ENCODE results near the gene TRIP6.
"Not testable (repeated sequence)": the region's sequence is repeated elsewhere in the genome, so short reads cannot be mapped to it uniquely, and the experiment has no call there.

The TRIP6 gene

DNA sequence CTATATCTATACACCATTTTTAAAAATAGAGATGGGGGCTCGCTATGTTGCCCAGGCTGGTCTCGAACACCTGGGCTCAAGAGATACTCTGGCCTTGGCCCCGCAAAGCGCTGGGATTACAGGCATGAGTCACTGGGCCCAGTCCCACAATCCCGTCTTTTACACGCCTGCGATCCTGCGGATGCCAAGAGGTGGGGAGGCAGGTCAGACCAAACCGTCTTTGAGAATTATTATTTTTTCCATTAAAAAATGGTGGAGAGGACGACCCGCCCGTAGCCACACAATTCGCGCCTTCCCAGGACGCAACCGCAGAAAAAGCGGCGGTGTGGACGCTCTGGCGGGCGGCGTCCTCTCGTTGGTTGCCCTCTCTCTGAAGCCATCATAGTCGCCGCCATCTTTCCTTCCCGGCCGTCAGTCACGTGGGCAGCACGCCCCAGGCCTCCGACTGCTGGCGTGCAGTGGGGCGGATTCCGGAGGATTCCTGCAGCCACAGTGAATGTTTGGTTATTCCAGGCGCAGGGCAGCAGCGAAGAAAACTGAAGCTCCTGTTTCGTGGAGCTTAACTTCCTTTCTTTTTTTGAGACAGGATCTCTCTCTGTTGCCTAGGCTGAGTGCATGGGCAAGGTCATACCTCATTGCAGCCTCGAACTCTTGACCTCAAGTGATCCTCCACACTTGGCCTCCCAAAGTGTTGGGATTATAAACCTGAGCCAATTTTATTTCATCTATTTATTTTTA is 29.9 kb upstream of the TRIP6 start:
- DNase-seq (ENCODE audit: low spot score) = no peak

DNA sequence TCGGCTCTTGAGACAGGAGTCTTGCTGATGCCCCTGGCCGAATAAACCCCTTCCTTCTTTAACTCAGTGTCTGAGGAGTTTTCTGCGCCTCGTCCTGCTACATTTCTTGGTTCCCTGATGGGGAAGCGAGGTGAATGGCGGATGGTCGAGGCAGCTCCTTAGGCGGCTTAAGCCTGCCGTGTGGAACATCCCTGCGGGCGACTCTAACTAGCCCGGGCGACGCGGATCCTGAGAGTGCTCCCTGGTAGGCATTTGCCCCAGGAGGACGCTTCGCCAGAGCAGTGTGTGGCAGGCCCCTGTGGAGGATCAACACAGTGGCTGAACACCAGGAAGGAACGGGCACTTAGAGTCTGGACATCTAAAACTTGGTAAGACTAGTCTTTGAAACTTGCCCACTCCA is 27.8 kb upstream of the TRIP6 start:
- DNase-seq (ENCODE audit: low spot score) = no peak

DNA sequence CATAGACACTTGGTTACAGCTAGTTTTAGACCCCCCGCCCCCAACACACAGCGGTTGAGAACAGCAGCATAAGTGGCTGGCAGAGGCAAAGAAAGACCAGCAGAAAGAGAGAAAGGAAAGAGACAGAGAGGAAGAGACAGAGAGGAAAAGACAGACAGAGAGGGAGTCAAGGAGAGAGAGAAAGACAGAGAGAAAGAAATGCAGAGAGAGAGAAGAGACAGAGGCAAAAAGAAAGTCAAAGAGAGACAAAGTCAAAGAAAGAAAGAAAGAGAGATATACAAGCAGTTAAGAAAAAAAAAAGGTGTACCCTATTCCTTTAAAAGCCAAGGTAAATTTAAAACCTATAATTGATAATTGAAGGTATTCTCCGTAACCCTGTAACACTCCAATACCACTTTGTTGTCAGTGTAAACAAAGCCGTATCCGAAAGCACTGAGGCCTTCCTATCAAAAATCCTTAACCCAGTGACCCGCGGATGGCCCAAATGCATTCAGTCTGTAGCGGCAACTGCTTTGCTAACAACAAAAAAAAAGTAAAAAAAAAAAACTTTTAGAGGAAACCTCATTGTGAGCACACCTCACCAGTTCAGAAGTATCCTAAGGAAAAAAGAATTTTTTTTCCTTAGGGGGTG is 26.6 kb upstream of the TRIP6 start:
- DNase-seq (ENCODE audit: low spot score) = no peak

DNA sequence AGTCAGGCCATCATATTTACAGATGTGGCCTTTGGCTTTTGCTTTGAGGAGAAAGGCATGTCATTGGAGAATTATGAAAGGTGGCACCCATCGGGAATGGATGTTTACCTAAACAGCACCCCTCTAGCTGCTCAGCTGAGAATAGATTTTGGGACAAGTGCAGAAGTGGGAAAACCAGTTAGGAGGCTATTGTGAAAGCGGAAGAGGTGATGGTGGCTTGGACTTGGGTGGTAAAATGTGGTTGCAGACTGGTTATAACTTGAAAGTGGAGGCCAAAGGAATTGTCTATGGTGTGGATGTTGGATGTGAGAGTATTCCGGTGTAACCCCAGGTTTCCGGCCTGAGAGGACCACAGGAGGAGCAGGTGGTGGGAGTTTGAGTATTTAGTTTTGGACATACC is 19.8 kb upstream of the TRIP6 start:
- no peak for DNase-seq (ENCODE audit: low spot score)

DNA sequence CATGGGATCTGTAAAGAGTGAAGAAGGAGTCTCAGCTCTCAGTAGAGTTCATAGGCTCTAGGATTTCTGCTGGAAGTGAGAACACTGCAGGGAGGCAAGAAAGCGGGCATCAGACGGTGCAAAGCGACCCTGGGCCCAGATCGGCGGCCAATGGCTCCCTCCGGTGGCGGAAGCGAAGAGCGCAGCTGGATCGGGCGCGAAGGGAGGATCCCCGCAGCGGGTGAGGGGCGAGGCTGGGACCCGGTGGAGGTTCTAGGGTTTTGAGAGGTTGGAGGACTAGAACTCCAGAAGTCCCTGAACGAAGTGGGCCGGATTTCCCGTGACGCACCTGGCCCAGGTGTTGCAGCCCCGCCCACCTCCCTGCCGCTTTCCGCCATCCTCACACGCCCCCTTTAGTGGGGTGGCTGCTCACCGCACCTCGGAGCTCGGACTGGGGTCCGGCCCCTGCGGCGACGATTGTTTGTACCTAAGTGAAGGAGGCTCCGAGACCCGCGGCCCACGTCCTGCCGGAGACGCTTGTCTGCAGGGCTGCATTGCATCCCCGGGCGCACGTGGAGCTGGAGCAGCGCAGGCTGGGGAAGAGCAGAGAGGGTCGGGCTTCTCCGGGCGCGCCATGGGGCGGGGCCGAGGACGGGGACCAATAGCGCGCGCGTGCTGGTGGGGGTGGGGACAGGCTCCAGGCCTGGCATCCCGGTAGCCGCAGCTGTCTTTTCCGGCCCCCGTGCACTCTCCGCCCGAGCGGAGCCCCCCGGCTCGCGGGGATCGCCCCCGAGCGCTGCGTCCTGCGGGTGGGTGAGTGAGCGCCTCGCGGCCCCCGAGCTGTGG is 14.9 kb upstream of the TRIP6 start, which contains the start of gene SLC12A9:
Gene SLC12A9 (plus strand): TSS at position 666 of the 825 bp plus-strand sequence. CDS start 1,485 bp downstream, outside the sequence.
- DNase-seq (ENCODE audit: low spot score) = peak; percentile 93

DNA sequence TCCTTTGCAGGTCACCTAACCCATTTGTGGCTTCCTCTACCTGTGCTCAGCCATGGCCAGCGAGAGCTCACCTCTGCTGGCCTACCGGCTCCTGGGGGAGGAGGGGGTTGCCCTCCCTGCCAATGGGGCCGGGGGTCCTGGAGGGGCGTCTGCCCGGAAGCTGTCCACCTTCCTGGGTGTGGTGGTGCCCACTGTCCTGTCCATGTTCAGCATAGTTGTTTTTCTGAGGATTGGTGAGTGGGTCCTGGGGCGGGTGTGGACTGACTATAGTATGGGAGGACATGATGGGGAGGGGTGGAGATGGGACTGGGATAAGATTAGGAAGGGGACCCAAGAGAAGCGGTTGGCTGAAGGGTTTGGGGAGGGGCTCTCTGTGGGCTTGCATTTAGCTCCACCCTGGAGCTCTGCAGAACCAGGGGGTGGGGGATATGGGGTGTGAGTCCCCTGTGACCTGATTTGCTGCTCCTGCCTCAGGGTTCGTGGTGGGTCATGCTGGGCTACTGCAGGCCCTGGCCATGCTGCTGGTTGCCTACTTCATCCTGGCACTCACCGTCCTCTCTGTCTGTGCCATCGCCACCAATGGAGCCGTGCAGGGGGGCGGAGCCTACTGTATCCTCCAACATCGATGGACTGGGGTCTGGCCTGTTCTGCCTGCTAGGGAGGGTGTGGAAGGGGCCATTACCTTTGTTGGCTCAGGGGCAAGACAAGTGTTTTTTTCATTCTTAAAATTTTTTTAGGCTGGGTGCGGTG is 12.9 kb upstream of the TRIP6 start:
- no peak for DNase-seq (ENCODE audit: low spot score)

DNA sequence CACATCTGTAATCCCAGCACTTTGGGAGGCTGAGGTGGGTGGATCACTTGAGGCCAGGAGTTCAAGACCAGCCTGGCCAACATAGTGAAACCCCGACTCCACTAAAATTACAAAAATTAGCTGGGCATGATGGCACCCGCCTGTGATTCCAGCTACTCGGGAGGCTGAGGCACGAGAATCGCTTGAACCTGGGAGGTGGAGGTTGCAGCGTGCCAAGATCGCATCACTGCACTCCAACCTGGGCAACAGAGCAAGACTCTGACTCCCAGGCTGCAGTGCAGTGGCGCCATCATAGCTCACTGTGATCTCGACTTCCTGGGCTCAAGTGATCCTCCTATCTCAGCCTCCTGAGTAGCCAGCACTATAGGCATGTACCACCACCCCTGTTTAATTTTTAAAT is 12.3 kb upstream of the TRIP6 start:
- not testable (repeated sequence) for DNase-seq (ENCODE audit: low spot score)

DNA sequence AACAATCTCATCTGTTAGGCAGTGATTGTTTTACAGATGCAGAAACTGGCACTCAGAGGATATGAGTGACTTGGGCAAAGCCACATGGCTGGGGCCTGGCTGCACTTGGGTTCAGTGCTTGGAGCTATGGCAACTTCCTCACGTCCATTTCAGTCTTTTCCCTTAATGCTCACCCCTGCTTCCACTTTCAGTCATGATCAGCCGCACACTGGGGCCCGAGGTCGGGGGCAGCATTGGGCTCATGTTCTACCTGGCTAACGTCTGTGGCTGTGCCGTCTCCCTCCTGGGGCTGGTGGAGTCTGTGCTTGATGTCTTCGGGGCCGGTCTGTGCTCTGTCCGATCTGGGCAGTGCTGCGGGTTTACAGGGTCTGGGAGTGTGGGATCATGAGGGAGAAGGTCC is 11.7 kb upstream of the TRIP6 start:
- DNase-seq (ENCODE audit: low spot score) = no peak

DNA sequence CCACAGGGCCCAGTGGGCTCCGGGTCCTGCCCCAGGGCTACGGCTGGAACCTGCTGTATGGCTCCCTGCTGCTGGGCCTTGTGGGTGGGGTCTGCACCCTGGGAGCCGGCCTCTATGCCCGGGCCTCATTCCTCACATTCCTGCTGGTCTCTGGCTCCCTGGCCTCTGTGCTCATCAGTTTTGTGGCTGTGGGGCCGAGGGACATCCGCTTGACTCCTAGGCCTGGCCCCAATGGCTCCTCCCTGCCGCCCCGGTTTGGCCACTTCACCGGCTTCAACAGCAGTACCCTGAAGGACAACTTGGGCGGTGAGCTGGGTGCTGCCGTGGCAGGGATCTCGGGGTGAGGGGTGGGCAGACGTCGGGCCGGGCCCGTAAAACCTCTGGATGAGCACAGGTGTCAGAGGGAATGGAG is 10.3 kb upstream of the TRIP6 start:
- no peak for DNase-seq (ENCODE audit: low spot score)

DNA sequence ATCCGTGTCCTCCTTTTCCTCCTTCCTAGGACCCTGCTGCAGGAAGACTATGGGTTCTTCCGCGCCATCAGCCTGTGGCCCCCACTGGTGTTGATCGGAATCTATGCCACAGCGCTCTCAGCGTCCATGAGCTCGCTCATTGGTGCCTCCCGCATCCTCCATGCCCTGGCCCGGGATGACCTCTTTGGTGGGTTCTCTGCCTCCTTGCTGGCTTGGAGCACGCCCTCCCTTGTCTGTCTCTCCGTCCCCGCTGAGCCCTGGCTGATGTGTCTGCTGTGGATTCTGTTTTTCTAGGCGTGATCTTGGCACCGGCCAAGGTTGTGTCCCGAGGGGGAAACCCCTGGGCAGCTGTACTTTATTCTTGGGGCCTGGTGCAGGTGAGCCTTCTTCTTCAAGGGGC is 7.3 kb upstream of the TRIP6 start:
- no peak for DNase-seq (ENCODE audit: low spot score)

DNA sequence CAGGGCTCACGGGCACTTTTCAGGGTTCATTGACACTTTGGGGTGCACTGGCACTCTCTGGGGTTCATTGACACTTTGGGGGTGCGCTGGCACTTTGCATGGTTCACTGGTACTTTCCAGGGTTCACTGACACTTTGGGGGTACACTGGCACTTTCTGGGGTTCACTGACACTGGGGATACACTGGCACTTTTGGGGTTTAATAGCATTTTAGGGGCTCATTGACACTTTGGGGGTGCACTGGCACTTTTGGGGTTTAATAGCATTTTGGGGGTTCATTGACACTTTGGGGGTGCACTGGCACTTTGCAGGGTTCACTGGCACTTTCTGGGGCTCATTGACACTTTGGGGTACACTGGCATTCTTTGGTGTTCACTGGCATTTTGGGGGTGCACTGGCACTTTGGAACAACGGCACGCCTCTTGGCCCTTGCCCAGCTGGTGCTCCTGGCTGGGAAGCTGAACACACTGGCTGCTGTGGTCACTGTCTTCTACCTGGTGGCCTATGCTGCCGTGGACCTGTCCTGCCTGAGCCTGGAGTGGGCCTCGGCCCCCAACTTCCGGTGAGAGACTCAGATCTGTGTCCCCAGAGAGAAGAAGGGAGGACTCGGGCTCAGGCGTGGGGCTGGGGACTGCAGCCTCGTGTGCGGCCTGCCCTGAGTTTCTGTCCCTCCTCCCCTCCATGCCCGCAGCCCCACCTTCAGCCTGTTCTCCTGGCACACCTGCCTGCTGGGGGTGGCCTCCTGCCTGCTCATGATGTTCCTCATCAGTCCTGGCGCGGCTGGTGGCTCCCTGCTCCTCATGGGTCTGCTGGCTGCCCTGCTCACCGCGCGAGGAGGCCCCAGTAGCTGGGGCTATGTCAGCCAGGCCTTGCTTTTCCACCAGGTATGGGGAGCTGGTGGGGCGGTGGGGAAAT is 6.2 kb upstream of the TRIP6 start:
- no peak for DNase-seq (ENCODE audit: low spot score)

DNA sequence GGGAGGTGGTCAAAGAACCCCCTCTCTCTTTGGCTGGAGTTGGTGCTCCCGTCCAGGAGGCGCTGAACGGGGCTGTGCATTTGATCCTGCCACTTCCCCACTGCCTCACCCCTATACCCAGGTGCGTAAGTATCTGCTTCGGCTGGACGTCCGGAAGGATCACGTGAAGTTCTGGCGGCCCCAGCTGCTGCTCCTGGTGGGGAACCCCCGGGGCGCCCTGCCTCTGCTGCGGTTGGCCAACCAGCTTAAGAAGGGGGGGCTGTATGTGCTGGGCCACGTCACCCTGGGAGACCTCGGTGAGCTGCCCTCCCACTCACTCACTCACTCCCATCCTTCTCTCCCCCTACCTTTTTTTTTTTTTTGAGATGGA is 5.6 kb upstream of the TRIP6 start:
- DNase-seq (ENCODE audit: low spot score) = no peak

DNA sequence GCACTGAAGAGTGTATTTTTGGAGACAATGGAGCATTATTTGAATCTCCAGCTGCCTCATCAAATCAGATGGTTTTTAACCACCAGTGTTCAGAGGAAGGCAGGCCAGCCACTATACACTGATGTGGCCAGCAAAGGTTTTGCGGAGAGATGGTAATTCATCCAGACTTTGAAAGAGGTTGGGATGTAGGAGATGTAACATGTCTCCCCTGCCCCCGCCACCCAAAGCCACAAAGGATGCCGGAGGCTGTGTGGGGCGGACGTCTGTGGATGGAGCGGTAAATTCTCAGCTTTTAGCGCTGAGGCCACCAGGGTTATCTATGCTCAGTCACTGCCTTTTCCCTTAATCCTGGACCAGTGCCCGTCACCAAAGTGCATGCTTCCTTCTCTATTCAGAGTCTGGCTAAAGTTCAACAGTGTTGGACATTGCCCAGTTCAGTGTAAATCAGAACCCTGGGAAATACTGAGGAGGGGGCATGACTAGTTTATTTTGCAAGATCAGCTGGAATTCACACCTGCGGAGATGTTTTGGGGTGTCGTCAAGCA is 3.7 kb upstream of the TRIP6 start:
- no peak for DNase-seq (ENCODE audit: low spot score)

DNA sequence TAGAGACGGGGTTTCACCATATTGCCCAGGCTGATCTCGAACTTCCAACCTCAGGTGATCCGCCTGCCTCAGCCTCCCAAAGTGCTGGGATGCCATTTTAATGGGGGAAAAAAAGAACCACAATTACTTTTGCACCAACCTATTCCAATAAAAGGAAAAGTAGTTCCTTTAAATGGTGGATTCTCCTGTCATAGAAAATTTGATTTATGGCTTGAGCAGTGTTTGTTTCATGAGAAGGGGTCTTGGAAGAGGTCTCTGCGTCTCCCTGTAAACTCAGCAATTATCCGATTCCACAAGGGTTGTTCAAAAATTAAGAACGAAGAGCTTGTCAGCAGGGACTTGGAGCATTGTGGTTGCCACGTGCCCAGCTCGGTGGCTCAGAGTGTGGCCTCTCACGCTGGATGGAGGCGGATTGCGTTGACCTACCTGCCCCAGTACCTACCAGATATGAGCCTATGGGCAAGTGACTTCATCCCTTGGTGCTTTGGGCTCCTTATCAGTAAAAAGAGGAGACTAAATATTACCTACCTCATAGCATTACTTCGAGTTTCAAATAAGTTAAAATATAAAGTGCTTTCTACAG is 2.8 kb upstream of the TRIP6 start:
- no peak for DNase-seq (ENCODE audit: low spot score)

DNA sequence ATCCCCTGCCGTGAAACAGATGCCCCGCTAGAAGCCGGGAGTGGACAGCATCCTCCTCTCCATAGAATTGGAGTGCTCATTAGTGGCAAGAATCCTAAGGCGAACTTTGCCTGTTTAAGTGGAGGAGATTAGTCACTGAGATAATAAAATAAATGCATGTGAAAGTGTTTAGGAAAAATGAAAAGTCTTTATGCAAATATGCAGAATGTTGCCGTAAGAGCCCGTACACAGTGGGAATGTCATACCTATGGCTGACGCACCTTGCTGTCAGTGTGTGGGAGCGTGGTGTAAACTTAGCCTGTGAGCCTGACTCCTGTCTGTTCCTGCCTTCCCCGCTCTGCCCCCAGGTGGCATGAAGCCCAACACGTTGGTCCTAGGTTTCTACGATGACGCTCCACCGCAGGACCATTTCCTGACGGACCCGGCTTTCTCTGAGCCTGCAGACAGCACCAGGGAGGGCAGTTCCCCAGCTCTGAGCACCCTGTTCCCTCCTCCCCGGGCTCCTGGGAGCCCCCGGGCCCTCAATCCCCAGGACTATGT is 1.7 kb upstream of the TRIP6 start:
- no peak for DNase-seq (ENCODE audit: low spot score)

DNA sequence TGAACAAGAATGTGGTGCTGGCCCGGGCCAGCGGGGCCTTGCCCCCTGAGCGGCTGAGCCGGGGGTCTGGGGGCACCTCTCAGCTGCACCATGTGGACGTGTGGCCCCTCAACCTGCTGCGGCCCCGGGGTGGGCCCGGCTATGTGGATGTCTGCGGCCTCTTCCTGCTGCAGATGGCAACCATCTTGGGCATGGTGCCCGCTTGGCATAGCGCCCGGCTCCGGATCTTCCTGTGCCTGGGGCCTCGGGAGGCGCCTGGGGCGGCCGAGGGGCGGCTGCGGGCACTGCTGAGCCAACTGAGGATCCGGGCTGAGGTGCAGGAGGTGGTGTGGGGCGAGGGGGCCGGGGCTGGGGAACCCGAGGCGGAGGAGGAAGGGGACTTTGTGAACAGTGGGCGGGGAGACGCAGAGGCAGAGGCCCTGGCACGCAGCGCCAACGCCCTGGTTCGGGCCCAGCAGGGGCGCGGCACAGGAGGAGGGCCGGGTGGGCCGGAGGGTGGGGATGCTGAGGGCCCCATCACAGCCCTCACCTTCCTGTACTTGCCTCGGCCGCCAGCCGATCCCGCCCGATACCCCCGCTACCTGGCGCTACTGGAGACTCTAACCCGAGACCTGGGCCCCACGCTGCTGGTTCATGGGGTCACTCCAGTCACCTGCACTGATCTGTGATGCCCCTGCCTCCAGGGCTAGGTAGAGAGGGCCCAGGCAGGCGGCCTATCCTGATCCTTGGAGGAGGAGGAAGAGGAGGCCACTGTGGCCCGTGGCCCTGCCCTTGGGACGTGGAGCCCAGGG is 1.1 kb upstream of the TRIP6 start:
- no peak for DNase-seq (ENCODE audit: low spot score)

DNA sequence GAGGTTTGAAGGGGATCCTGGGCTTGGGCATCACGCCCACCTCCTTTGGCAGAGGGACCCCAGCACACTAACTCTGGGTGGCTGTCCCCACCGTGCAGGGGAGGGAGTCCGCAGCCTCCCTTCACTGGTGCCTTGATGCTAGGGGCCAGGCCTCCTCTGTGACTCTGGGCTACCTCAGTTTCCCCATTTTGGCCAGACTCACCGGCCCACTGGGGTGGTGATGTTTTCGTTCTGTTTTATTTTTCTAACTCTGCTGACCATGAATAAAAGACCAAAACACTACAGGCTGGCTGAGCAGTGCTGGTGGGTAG is 503 bp upstream of the TRIP6 start:
- no peak for DNase-seq (ENCODE audit: low spot score)

DNA sequence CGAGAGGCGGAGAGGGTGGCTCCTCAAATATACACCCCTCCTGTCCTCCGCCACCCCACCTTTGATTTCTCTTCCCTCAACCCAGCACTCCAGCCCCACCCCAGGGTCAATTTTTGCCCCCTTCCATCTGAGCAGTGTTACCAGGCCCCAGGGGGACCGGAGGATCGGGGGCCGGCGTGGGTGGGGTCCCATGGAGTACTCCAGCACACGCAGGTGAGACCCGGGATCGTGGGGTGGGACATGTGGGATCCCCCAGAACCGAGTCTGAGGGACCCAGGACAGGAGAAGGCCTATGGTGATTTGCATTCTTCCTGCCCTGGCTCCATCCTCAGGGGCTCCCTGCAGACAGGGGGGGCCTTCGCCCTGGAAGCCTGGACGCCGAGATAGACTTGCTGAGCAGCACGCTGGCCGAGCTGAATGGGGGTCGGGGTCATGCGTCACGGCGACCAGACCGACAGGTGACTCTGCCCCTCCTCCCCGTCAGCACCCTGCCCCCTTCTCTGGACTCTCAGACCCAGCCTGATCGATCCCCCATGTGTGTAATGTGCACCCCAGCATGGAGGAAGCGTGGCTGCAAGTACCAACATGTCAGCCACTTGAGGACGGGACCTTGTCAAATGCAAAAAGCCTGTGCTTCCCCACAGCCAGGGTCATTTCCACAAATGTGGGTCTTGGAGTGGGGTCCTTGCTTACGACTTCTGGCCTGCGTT is 744 bp downstream of the TRIP6 start:
- DNase-seq (ENCODE audit: low spot score) = no peak
